ENCODE measurements around the gene PPP6R2. TPM values are rescaled to one million over a fixed set of nuclear protein-coding genes. Genes with fewer than 3 reads are reported as not detected.

The PPP6R2 gene
- polyA plus RNA-seq, 1 donor (not counting 4 experiments of a cell fraction or from before 2014, with no cell fraction given) = 19.8 TPM

DNA sequence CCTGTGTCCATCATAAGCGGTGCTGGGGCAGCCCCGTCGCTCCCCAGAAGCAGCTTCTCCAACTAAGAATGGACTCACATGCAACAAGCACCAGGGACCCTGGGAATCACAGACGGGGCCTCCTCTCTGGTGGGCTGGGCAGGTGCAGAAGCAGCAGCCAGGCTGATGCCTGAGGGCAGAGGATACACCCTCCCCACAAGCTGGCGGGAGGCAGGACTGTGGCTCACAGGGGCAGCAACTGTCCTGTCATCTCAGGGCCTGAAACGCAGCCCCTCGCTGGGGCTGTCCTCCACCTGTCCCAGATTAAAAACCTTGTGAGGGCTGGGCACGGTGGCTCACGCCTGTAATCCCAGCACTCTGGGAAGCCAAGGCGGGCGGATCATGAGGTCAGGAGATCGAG is 134.8 kb downstream of the PPP6R2 start:
- no peak overlapping the region for H2AFZ ChIP-seq (ENCODE audit: control insufficient read depth, low read length)
- no peak overlapping the region for H3K27ac ChIP-seq (ENCODE audit: control insufficient read depth, insufficient read depth, low read length)
- TF ChIP-seq EZH2 (IDR thresholded peaks at IDR 0.05; ENCODE audit: low read length) = no peak
- TF ChIP-seq, protein P1, sequence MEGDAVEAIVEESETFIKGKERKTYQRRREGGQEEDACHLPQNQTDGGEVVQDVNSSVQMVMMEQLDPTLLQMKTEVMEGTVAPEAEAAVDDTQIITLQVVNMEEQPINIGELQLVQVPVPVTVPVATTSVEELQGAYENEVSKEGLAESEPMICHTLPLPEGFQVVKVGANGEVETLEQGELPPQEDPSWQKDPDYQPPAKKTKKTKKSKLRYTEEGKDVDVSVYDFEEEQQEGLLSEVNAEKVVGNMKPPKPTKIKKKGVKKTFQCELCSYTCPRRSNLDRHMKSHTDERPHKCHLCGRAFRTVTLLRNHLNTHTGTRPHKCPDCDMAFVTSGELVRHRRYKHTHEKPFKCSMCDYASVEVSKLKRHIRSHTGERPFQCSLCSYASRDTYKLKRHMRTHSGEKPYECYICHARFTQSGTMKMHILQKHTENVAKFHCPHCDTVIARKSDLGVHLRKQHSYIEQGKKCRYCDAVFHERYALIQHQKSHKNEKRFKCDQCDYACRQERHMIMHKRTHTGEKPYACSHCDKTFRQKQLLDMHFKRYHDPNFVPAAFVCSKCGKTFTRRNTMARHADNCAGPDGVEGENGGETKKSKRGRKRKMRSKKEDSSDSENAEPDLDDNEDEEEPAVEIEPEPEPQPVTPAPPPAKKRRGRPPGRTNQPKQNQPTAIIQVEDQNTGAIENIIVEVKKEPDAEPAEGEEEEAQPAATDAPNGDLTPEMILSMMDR (optimal IDR thresholded peaks at IDR 0.05 in 1 of 3, IDR thresholded peaks at IDR 0.05 in 1 of 3, conservative IDR thresholded peaks at IDR 0.05 in 1 of 3; ENCODE audit: extremely low read depth in 1 of 3, insufficient read depth in 2 of 3, low read length in 3 of 3) = no peak
- peaks cover 4% of the 10 kb centered on the region for H3K9me1 ChIP-seq (ENCODE audit: control insufficient read depth, extremely low read depth, insufficient read depth, low read length)
- H3K4me3 ChIP-seq (ENCODE audit: control insufficient read depth in 2 of 3, extremely low read depth in 1 of 3, insufficient read depth in 2 of 3, low read depth in 1 of 3, low read length in 3 of 3) = no peak overlapping the region
- peaks cover 16% of the 10 kb centered on the region for H3K79me2 ChIP-seq (ENCODE audit: control insufficient read depth, insufficient read depth, low read length)
- H3K27me3 ChIP-seq (ENCODE audit: control insufficient read depth, extremely low read depth, insufficient read depth, low read length) = peaks cover 25% of the 10 kb centered on the region
- H3K4me2 ChIP-seq (ENCODE audit: control insufficient read depth, extremely low read depth, insufficient read depth, low read depth, low read length) = no peak overlapping the region
- no peak overlapping the region for H3K9ac ChIP-seq (ENCODE audit: control insufficient read depth, extremely low read depth, insufficient read depth, low read length)
- dilution Hi-C loops (cut with MboI; ENCODE audit: extremely low pct_ligation_motif_present, low sequenced_read_pairs) = no loop called here
- H3K36me3 ChIP-seq (ENCODE audit: control insufficient read depth in 2 of 2, extremely low read depth in 1 of 2, insufficient read depth in 2 of 2, low read length in 2 of 2) = peaks cover 1 to 6% of the 10 kb centered on the region in 2 experiments
- peaks cover 25% of the 10 kb centered on the region for H3K4me1 ChIP-seq (ENCODE audit: control insufficient read depth, extremely low read depth, insufficient read depth, low read length)
- no peaks in the 10 kb centered on the region for H3K9me3 ChIP-seq (ENCODE audit: control insufficient read depth, low read depth, low read length)
- DNase-seq (ENCODE audit: low read depth, low spot score) (no peak), FAIRE-seq (no peak)
- peaks cover 11% of the 10 kb centered on the region for H4K20me1 ChIP-seq (ENCODE audit: control insufficient read depth, extremely low read depth, insufficient read depth, low read length)

DNA sequence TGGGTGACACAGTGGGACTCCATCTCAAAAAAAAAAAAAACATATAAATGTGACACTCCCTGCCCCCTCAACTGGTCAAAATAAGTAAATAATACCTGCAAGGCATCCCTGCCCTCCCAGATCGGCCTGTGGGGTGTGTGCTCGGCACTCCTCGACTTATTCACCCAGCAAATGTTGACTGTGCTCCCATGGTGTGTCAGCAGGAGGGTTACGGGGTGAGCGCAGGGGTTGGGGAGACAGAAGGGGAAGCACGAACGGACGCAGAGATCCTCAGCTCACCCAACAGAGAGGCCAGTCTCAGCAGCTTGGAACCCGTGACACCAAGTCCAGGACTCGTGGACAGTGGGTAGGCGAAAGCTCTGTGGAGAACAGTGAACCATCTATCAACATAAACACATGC is 136.6 kb downstream of the PPP6R2 start:
- Histone ChIP-seq H3K36me3 (ENCODE audit: control insufficient read depth in 2 of 2, extremely low read depth in 1 of 2, insufficient read depth in 2 of 2, low read length in 2 of 2) (no peaks in the 10 kb centered on the region), H3K4me3 (ENCODE audit: control insufficient read depth in 2 of 3, extremely low read depth in 1 of 3, insufficient read depth in 2 of 3, low read depth in 1 of 3, low read length in 3 of 3) (no peak overlapping the region), H3K27ac (ENCODE audit: control insufficient read depth, insufficient read depth, low read length) (no peak overlapping the region), H3K9me3 (ENCODE audit: control insufficient read depth, low read depth, low read length) (no peaks in the 10 kb centered on the region), H3K9ac (ENCODE audit: control insufficient read depth, extremely low read depth, insufficient read depth, low read length) (no peak overlapping the region), H3K79me2 (ENCODE audit: control insufficient read depth, insufficient read depth, low read length) (no peaks in the 10 kb centered on the region), H3K4me1 (ENCODE audit: control insufficient read depth, extremely low read depth, insufficient read depth, low read length) (peaks cover 14% of the 10 kb centered on the region), H3K9me1 (ENCODE audit: control insufficient read depth, extremely low read depth, insufficient read depth, low read length) (no peaks in the 10 kb centered on the region), H3K4me2 (ENCODE audit: control insufficient read depth, extremely low read depth, insufficient read depth, low read depth, low read length) (no peak overlapping the region), H4K20me1 (ENCODE audit: control insufficient read depth, extremely low read depth, insufficient read depth, low read length) (no peaks in the 10 kb centered on the region), H2AFZ (ENCODE audit: control insufficient read depth, low read length) (no peak overlapping the region), H3K27me3 (ENCODE audit: control insufficient read depth, extremely low read depth, insufficient read depth, low read length) (peaks cover 25% of the 10 kb centered on the region)
- dilution Hi-C loops (cut with MboI; ENCODE audit: extremely low pct_ligation_motif_present, low sequenced_read_pairs) = no loop called here
- FAIRE-seq (no peak), DNase-seq (ENCODE audit: low read depth, low spot score) (no peak)
- TF ChIP-seq, protein P1 (optimal IDR thresholded peaks at IDR 0.05 in 1 of 3, IDR thresholded peaks at IDR 0.05 in 1 of 3, conservative IDR thresholded peaks at IDR 0.05 in 1 of 3; ENCODE audit: extremely low read depth in 1 of 3, insufficient read depth in 2 of 3, low read length in 3 of 3) = no peak
- no peak for TF ChIP-seq EZH2 (IDR thresholded peaks at IDR 0.05; ENCODE audit: low read length)

All from keratinocyte (primary cell).